GM12892 (cell line): ENCODE results near the gene ADGRG6.

Experiments
- DNase-seq: peaks from one replicate; pipeline ENCODE4 v3.0.0; 2011; ENCODE audit not compliant: insufficient read length
- FAIRE-seq: peaks from 2 replicates; lab custom pipeline; 2011; peaks lifted over from hg19 to GRCh38; lab: Jason Lieb, UNC
- POLR2A ChIP-seq: IDR thresholded peaks from 2 replicates; pipeline ENCODE4 v1.6.1; 2011; ENCODE audit warnings: low read depth, low read length, control low read depth
- POLR2AphosphoS5 ChIP-seq: IDR thresholded peaks from 2 replicates; pipeline ENCODE4 v1.6.1; 2011; ENCODE audit warnings: low read depth, low read length, control low read depth
- TAF1 ChIP-seq: IDR thresholded peaks from 2 replicates; pipeline ENCODE4 v1.6.1; 2011; ENCODE audit warnings: low read depth, mild to moderate bottlenecking, control low read depth, low read length, borderline replicate concordance

Gene ADGRG6

DNA sequence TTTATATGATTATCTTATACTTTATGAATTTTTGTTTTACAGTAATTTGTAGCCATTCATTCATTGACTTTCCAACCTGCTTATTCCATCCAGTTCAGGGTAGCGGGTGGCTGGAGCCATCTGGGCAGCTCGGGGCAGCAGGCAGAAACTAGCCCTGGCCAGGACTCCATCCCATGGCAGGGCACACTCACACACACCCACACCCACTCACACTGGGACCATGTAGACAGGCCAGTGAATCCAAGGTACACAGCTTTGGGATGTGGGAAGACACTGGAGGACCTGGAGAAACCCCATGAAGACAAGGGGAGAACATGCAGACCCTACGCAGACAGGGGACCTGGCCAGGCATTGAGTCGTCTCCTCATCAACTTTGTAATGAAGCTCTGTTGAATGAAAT is 84.8 kb downstream of the ADGRG6 start:
- no peak for FAIRE-seq
- DNase-seq, result no peak
- TF ChIP-seq POLR2AphosphoS5 (no peak), TAF1 (no peak), POLR2A (no peak)

DNA sequence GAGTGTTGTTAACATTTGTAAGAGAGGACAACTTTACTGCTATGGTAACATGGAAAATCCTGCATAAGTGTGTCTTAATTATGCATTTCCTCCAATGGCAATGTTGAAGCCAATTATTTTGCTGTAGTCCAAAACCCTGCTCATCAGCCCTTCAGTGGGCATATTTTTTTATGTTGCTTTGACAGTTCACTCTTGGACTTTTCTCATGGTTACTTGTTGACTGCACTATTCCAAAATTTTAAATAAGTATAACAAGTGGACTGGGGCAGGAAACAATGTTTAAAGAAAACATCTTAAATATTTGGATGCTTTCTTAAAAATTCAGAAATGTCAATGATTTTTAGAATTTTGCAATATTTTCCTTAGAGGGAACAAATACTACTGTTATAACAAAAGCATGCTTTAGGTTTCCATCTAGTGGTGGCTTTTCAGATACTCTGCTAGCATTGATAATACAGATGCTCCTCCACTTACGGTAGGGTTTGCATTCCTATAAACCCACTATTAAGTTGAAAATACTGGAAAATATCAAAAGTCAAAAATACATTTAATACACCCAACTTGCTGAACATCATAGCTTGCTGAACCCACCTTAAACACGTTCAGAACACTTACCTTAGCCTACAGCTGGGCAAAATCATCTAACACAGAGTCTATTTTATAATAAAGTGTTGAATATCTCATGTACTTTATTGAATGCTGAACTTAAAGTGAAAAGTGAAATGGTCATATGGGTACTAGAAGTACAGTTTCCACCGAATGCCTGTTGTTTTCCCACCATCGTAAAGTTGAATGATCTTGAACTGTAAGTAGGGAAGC is 86.4 kb downstream of the ADGRG6 start:
- TF ChIP-seq POLR2A (no peak), TAF1 (no peak), POLR2AphosphoS5 (no peak)
- DNase-seq (no peak), FAIRE-seq (no peak)

GRCh38 chr6:142395266-142395665 is 93.5 kb downstream of the ADGRG6 start:
- no peak for FAIRE-seq
- no peak for TF ChIP-seq TAF1
- TF ChIP-seq POLR2A, result no peak
- TF ChIP-seq POLR2AphosphoS5, result no peak

GRCh38 chr6:142395768-142396231 is 94.0 kb downstream of the ADGRG6 start:
- no peak for FAIRE-seq

More at GRCh38 chr6:142395266-142395665, 93.5 kb downstream of the ADGRG6 start:
- no peak for DNase-seq

GRCh38 chr6:142398353-142398752 is 96.5 kb downstream of the ADGRG6 start:
- TF ChIP-seq POLR2AphosphoS5, result no peak
- TF ChIP-seq TAF1, result no peak
- no peak for TF ChIP-seq POLR2A
- FAIRE-seq, result no peak

More at GRCh38 chr6:142395768-142396231, 94.0 kb downstream of the ADGRG6 start:
- no peak for DNase-seq
- TF ChIP-seq POLR2AphosphoS5, result no peak
- no peak for TF ChIP-seq POLR2A

DNA sequence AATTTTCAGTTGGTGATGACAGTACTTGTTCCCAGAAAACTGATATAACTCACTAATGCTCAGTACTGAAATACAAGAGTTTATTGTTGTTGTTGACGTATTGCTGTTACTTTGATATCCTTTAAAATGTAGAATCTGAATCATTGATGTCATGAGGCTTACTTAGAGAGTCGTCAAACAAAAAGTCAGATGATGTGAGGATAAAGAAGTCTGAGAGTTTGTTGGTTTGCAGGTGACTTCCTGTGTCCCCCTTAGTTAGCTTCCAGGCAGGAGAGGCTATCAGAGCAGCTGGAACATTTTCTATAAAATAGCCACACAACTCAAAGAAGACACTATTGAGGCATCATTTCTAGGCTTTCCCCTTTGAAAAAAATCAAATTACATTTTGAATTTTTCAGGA is 97.9 kb downstream of the ADGRG6 start:
- DNase-seq, result no peak
- TF ChIP-seq POLR2A (no peak), TAF1 (no peak)
- no peak for FAIRE-seq

More at GRCh38 chr6:142398353-142398752, 96.5 kb downstream of the ADGRG6 start:
- DNase-seq, result no peak

DNA sequence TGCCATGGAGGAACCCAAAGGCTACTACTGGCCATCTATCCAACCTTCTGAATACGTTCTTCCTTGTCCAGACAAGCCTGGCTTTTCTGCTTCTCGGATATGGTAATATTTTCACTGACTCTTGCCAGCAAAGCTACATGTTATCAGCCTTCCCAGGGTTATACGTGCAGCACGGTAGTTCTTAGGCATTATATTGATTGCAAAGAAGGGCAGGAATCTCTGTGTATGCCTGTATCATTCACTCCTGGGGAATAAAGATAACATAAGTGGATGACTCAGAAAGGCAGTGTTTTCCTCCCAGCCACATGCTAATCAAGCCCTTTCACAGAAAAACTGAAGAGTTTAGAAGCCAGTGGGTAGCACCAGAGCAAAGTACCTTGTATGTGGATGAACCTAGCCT is 98.7 kb downstream of the ADGRG6 start:
- DNase-seq (no peak), FAIRE-seq (no peak)
- TF ChIP-seq POLR2AphosphoS5 (no peak), TAF1 (no peak), POLR2A (no peak)

DNA sequence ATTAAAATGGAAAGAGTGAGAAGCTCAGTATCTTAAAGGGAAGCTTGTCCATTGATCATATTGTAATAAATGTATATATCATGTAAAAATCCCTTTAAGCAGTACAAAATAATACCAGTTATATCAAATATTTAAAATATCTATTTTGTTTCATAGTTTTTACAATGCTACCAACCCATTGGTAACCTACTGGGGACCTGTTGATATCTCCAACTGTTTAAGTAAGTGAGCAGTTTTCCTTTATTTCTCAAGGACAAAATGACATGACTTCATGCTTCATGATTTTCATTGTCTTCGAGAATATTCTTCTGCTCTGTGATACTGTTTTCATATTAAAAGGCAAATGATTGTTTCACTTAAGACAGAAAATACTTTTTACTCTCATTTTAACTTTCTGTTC is 100.0 kb downstream of the ADGRG6 start:
- TF ChIP-seq POLR2AphosphoS5 (no peak), POLR2A (no peak)
- FAIRE-seq (no peak), DNase-seq (no peak)

DNA sequence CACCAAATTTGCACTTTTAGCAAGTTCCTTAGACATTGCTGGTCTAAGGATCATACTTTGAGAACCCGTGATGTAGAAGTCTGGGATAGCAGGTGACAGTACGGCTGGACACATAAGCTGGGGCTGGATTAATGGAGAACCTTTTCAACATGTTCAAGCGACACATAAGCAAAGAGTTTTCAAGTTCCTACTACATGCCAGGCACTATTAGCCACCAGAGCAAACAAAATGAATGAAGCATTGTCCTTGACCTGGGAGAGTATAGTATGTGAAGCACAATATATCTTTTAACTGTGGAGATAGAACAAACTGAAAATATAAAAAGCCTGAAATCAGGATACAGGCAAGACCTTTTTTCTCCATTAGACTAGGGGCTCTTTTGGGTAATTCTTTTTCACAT is 102.9 kb downstream of the ADGRG6 start:
- TF ChIP-seq POLR2AphosphoS5, result no peak
- no peak for TF ChIP-seq TAF1
- TF ChIP-seq POLR2A, result no peak

DNA sequence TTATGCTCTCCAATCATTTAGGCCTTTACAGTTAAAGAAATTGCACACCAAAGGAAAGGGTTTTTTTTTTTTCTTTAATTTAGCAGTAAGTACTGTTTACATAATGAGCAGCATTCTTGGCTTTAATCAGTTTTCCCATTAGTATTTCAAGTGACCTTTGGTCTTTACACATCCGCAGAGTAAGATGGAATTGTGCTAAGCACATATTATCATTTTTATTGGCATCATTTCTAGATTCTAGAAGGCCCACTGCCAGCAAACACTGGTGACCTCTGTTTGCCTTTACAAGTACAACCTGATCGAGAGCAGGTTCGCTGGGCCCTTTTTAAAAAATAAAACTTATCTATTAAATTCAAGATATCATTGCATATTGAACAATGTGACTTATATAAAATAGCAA is 104.3 kb downstream of the ADGRG6 start:
- FAIRE-seq (no peak), DNase-seq (no peak)
- no peak for TF ChIP-seq TAF1
- no peak for TF ChIP-seq POLR2A
- TF ChIP-seq POLR2AphosphoS5, result no peak

More for the DNA sequence above, 102.9 kb downstream of the ADGRG6 start:
- DNase-seq, result no peak
- FAIRE-seq, result no peak

DNA sequence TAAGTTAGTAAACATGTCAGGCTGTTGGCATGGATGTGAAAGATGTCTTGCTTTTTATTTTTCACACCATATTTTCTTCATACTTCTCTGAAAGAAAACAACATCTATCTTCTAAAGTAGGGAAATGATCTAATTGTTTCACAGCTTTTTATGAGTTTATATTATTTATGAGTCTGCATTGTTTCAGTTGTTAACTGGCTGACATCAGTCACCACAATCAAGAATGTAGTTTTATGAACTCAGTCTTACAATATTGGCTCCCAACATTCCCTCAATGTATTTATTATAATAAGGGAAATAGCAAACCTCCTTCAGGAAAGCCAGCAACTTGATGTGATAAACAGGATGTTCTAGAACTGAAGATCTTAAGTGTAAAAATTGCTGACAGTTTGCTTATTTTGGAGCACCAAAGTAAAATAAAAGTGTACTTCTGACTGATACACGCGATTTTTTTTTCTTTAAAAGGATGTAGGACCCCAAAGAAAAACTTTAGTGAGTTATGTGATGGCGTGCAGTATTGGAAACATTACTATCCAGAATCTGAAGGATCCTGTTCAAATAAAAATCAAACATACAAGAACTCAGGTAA is 106.0 kb downstream of the ADGRG6 start:
- TF ChIP-seq POLR2A, result no peak
- no peak for TF ChIP-seq TAF1
- no peak for TF ChIP-seq POLR2AphosphoS5
- no peak for FAIRE-seq

DNA sequence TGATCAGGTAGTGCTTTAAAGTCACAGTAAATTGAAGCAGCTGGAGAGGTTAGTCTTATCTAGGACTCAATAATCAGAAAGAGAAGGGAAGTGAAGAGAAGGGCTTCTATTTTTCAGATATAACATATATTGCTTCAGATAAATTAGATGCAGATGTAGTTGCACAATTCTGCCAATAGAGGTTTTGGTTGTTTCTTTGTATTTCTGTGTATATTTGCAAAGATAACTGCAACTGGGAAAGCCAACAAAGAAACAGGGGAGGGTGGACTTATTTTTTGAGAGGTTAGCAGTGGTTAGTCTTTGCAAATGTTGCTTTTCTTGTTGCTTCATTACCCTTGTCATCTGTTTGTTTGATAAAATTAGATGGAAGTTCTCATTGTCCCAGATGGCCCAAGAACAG is 106.6 kb downstream of the ADGRG6 start:
- TF ChIP-seq POLR2A (no peak), POLR2AphosphoS5 (no peak), TAF1 (no peak)
- FAIRE-seq (no peak), DNase-seq (no peak)

More for the DNA sequence above, 106.0 kb downstream of the ADGRG6 start:
- DNase-seq, result no peak
